IMR-90 (cell line): ENCODE results near the gene AUTS2. TPM values are rescaled to one million over a fixed set of nuclear protein-coding genes. Genes with fewer than 3 reads are reported as not detected.

Experiments used
- ATAC-seq: fragments of 200-7000 bp; cut with Tn5 transposase; 2 replicates; pipeline ENCODE4 v1.9.1; 2020; ENCODE audit warnings: low read depth, mild to moderate bottlenecking, moderate library complexity
- BruUV-seq: library from RNA; stranded (reverse); fragments of 400-500 nt; replicated peaks from 2 replicates; lab custom pipeline; 2021; lab: Mats Ljungman, UMichigan
- CTCF ChIA-PET: fragments of 300-600 bp; formaldehyde crosslinking; extraction: SDS; loops from one replicate; lab custom pipeline; 2021; ENCODE audit warnings: antibody characterized with exemption; lab: Yijun Ruan, JAX
- POLR2A ChIA-PET: fragments of 300-600 bp; sonication (Branson Sonifier 250); formaldehyde crosslinking; loops from one replicate; lab custom pipeline; 2022; ENCODE audit warnings: antibody characterized with exemption; ENCODE audit not compliant: unreplicated experiment; lab: Charles Lee
- DNase-seq: peaks from one replicate; pipeline ENCODE4 v3.0.0; 2013
- H2AFZ ChIP-seq: replicated peaks from 2 replicates; pipeline ENCODE3; 2013; ENCODE audit warnings: low read length, mild to moderate bottlenecking; ENCODE audit not compliant: poor library complexity
- H2AK5ac ChIP-seq: 2 replicates; pipeline ENCODE4 v1.6.1; 2013; ENCODE audit warnings: low read depth, low read length, inconsistent platforms
- H2AK9ac ChIP-seq: replicated peaks from 2 replicates; pipeline ENCODE3; 2013; ENCODE audit warnings: mild to moderate bottlenecking, low read depth, low read length, moderate library complexity; ENCODE audit not compliant: poor library complexity
- H2BK120ac ChIP-seq: 2 replicates; pipeline ENCODE4 v1.6.1; 2013; ENCODE audit warnings: low read depth, low read length, inconsistent platforms
- H2BK15ac ChIP-seq: 3 replicates; pipeline ENCODE4 v1.6.1; 2013; ENCODE audit warnings: low read depth, low read length, inconsistent platforms
- H2BK20ac ChIP-seq: 2 replicates; pipeline ENCODE4 v1.6.1; 2013; ENCODE audit warnings: low read depth, mild to moderate bottlenecking, inconsistent platforms, low read length, moderate library complexity
- H2BK5ac ChIP-seq: 2 replicates; pipeline ENCODE4 v1.6.1; 2013; ENCODE audit warnings: mild to moderate bottlenecking, low read depth, low read length, inconsistent platforms; ENCODE audit not compliant: poor library complexity, severe bottlenecking
- H3K14ac ChIP-seq: replicated peaks from 2 replicates; pipeline ENCODE4 v1.6.1; 2013; ENCODE audit warnings: low read depth, low read length, inconsistent platforms
- H3K18ac ChIP-seq: 2 replicates; pipeline ENCODE4 v1.6.1; 2013; ENCODE audit warnings: low read depth, low read length, control low read depth
- H3K23ac ChIP-seq: 2 replicates; pipeline ENCODE4 v1.6.1; 2013; ENCODE audit warnings: low read depth, low read length, inconsistent platforms
- H3K27ac ChIP-seq: 2 replicates; pipeline ENCODE4 v1.5.1; 2013; ENCODE audit warnings: mild to moderate bottlenecking, control low read depth, low read length; ENCODE audit not compliant: insufficient read depth
- H3K27me3 ChIP-seq: 2 replicates; pipeline ENCODE4 v1.6.1; 2013; ENCODE audit warnings: low read length; ENCODE audit not compliant: control insufficient read depth, insufficient read depth
- H3K36me3 ChIP-seq: 2 replicates; pipeline ENCODE4 v1.6.1; 2013; ENCODE audit warnings: low read length, mixed read lengths; ENCODE audit not compliant: control insufficient read depth, insufficient read depth
- H3K4ac ChIP-seq: 2 replicates; pipeline ENCODE4 v1.6.1; 2013; ENCODE audit warnings: low read depth, low read length, inconsistent platforms
- H3K4me1 ChIP-seq: 2 replicates; pipeline ENCODE4 v1.6.1; 2013; ENCODE audit warnings: low read length, mixed read lengths; ENCODE audit not compliant: control insufficient read depth, insufficient read depth
- H3K4me2 ChIP-seq: 2 replicates; pipeline ENCODE4 v1.6.1; 2013; ENCODE audit warnings: low read depth, mild to moderate bottlenecking, control low read depth, low read length, moderate library complexity
- H3K4me3 ChIP-seq: 2 replicates; pipeline ENCODE4 v1.5.1; 2013; ENCODE audit warnings: low read depth, mild to moderate bottlenecking, control low read depth, low read length, moderate library complexity; ENCODE audit not compliant: insufficient read depth
- H3K56ac ChIP-seq: 2 replicates; pipeline ENCODE4 v1.6.1; 2013; ENCODE audit warnings: low read length, inconsistent platforms; ENCODE audit not compliant: insufficient read depth; ENCODE audit errors: extremely low read depth
- H3K79me1 ChIP-seq, 2 experiments: 2 replicates each; pipeline ENCODE4 v1.6.1; 2013; ENCODE audit warnings: low read length in 2 of 2, inconsistent platforms in 1 of 2, low read depth in 1 of 2
- H3K9ac ChIP-seq: 2 replicates; pipeline ENCODE4 v1.6.1; 2013; ENCODE audit warnings: low read depth, low read length, control low read depth
- H3K9me1 ChIP-seq: 2 replicates; pipeline ENCODE4 v1.6.1; 2013; ENCODE audit warnings: low read length, inconsistent platforms; ENCODE audit not compliant: insufficient read depth
- H3K9me3 ChIP-seq: 2 replicates; pipeline ENCODE4 v1.6.1; 2013; ENCODE audit warnings: low read length; ENCODE audit not compliant: control insufficient read depth, insufficient read depth
- H4K20me1 ChIP-seq: 2 replicates; pipeline ENCODE4 v1.6.1; 2013; ENCODE audit warnings: low read length, inconsistent platforms; ENCODE audit not compliant: insufficient read depth
- H4K5ac ChIP-seq: 2 replicates; pipeline ENCODE4 v1.6.1; 2013; ENCODE audit warnings: mild to moderate bottlenecking, low read depth, low read length, control low read depth
- H4K8ac ChIP-seq, 2 experiments: 2 replicates each; pipeline ENCODE4 v1.6.1; 2013; ENCODE audit warnings: low read depth in 2 of 2, low read length in 2 of 2, control low read depth in 1 of 2, inconsistent platforms in 1 of 2
- H4K91ac ChIP-seq: 2 replicates; pipeline ENCODE4 v1.6.1; 2013; ENCODE audit warnings: low read depth, low read length, inconsistent platforms; ENCODE audit not compliant: insufficient read depth
- BHLHE40 ChIP-seq: fragments of 150-350 bp; IDR thresholded peaks from 2 replicates; pipeline ENCODE4 v1.6.1; 2016; ENCODE audit warnings: mild to moderate bottlenecking, low read depth, low read length
- CEBPB ChIP-seq: IDR thresholded peaks from 2 replicates; pipeline ENCODE4 v1.6.1; 2012; ENCODE audit warnings: low read depth, low read length, improper control_type of control experiment
- CHD1 ChIP-seq: IDR thresholded peaks from 2 replicates; pipeline ENCODE4 v1.6.1; 2012; ENCODE audit warnings: low read depth, low read length, improper control_type of control experiment
- CTCF ChIP-seq: conservative IDR thresholded peaks from 2 replicates; pipeline ENCODE4 v1.5.1; 2012; ENCODE audit warnings: mild to moderate bottlenecking, low read depth, low read length, improper control_type of control experiment
- FOS ChIP-seq: fragments of 150-350 bp; IDR thresholded peaks from 2 replicates; pipeline ENCODE4 v1.6.1; 2016; ENCODE audit warnings: low read depth, low read length
- MAFK ChIP-seq: IDR thresholded peaks from 2 replicates; pipeline ENCODE4 v1.6.1; 2012; ENCODE audit warnings: low read depth, low read length, improper control_type of control experiment
- MAZ ChIP-seq: IDR thresholded peaks from 2 replicates; pipeline ENCODE4 v1.6.1; 2012; ENCODE audit warnings: low read depth, mild to moderate bottlenecking, low read length, improper control_type of control experiment, moderate library complexity, borderline replicate concordance
- MXI1 ChIP-seq: IDR thresholded peaks from 2 replicates; pipeline ENCODE4 v1.6.1; 2012; ENCODE audit warnings: low read depth, mild to moderate bottlenecking, low read length, moderate library complexity, borderline replicate concordance
- NFE2L2 ChIP-seq: fragments of 150-350 bp; IDR thresholded peaks from 2 replicates; pipeline ENCODE4 v1.6.1; 2016; ENCODE audit warnings: low read depth, mild to moderate bottlenecking, low read length
- POLR2A ChIP-seq: IDR thresholded peaks from 2 replicates; pipeline ENCODE4 v1.6.1; 2012; ENCODE audit warnings: mild to moderate bottlenecking, low read depth, low read length
- RAD21 ChIP-seq: IDR thresholded peaks from 2 replicates; pipeline ENCODE4 v1.6.1; 2012; ENCODE audit warnings: low read length, improper control_type of control experiment
- RCOR1 ChIP-seq: IDR thresholded peaks from 2 replicates; pipeline ENCODE4 v1.6.1; 2012; ENCODE audit warnings: mild to moderate bottlenecking, low read length, improper control_type of control experiment; ENCODE audit not compliant: insufficient replicate concordance
- RFX5 ChIP-seq: IDR thresholded peaks from 2 replicates; pipeline ENCODE4 v1.8.0; 2012; ENCODE audit warnings: low read depth, mild to moderate bottlenecking, low read length, moderate library complexity
- SMC3 ChIP-seq: fragments of 150-350 bp; IDR thresholded peaks from 2 replicates; pipeline ENCODE4 v1.6.1; 2016; ENCODE audit warnings: low read depth, mild to moderate bottlenecking, antibody characterized with exemption, low read length, moderate library complexity
- WGBS, 2 experiments: methylation state at CpG; one replicate each; pipeline versions ENCODE4 v1.1.5 to v1.1.7; 2013; ENCODE audit warnings: missing lambda C conversion rate in 2 of 2; ENCODE audit not compliant: insufficient read length in 1 of 2; ENCODE audit errors: extremely low coverage in 2 of 2; 5-methylcytosine and 5-hydroxymethylcytosine counted together
- dilution Hi-C: fragments of 300-500 bp; cut with HindIII; formaldehyde crosslinking; loops from one replicate; pipeline ENCODE4 v1.14.3; 2018; ENCODE audit warnings: low sequenced_read_pairs; ENCODE audit not compliant: unreplicated experiment
- in situ Hi-C: fragments of 300-500 bp; cut with MboI; formaldehyde crosslinking; loops from 3 replicates; pipeline ENCODE4 v1.14.3; 2019; ENCODE audit warnings: low sequenced_read_pairs, inconsistent platforms, mixed read lengths
- intact Hi-C: fragments of 100-400 bp; cut with micrococcal nuclease; formaldehyde crosslinking; loops from 2 replicates; pipeline ENCODE4 v1.10.0; 2022
- polyA plus RNA-seq, 3 experiments: library from polyadenylated mRNA; depleted of rRNA; stranded (reverse); fragments of >200 nt; gene quantifications; 2 replicates each; pipeline ENCODE4 v1.2.3, GENCODE V29; 2012; ENCODE audit warnings: low replicate concordance in 1 of 3
- total RNA-seq: library from RNA; depleted of rRNA; stranded (reverse); fragments of >200 nt; gene quantifications from 2 replicates; pipeline ENCODE4 v1.2.3, GENCODE V29; 2012
- TF ChIP-seq, protein P1 (sequence below): fragments of 150-350 bp; IDR thresholded peaks from 2 replicates; pipeline ENCODE4 v1.6.1; 2016; ENCODE audit warnings: low read depth, mild to moderate bottlenecking, low read length, moderate library complexity, borderline replicate concordance
- TF ChIP-seq, protein P2 (sequence below): fragments of 150-350 bp; IDR thresholded peaks from 2 replicates; pipeline ENCODE4 v1.6.1; 2017; ENCODE audit warnings: mild to moderate bottlenecking, antibody characterized with exemption, low read length, low read depth

Gene AUTS2
- total and polyA plus RNA-seq, 2 of the 4 experiments (the other 2 are of a cell fraction): 0.90 to 3.0 TPM

DNA sequence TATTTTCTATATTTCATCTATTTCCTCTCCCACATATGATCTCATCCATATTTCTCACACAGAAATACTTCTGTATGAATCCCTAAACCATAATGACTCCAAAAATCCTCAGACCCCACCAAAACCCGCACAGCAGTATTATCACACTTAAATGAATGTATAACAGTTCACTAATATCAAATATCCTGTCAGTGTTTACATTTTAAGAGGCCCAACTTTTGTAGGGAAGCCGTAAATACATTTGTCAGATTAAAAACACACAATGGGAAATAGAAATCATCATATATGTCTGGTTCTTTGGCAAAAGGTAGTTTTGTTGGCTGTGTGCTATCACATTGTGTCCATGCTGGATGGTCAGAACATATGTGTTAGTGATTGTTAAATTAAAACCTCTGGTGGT, 4.2 kb downstream of the AUTS2 start:
- Histone ChIP-seq H3K27me3 (peaks cover 17% of the 10 kb centered on the region), H4K5ac (no peak overlapping the region), H2AK5ac (no peak overlapping the region), H3K56ac (no peak overlapping the region), H3K36me3 (no peaks in the 10 kb centered on the region), H2BK15ac (no peak overlapping the region), H4K8ac (no peak overlapping the region), H2BK20ac (no peak overlapping the region), H3K79me1 (no peaks in the 10 kb centered on the region), H2AK9ac (no peak overlapping the region), H3K4ac (no peak overlapping the region), H3K18ac (no peak overlapping the region), H2AFZ (no peak overlapping the region), H3K27ac (no peak overlapping the region), H2BK5ac (no peak overlapping the region), H2BK120ac (no peak overlapping the region), H3K4me2 (no peak overlapping the region), H3K9me1 (no peaks in the 10 kb centered on the region), H3K23ac (no peak overlapping the region), H3K4me3 (no peak overlapping the region), H4K20me1 (no peaks in the 10 kb centered on the region), H3K9ac (no peak overlapping the region), H3K9me3 (no peaks in the 10 kb centered on the region), H4K91ac (no peak overlapping the region), H3K4me1 (0 out of 2 replicates have a peak, but pooled peaks cover 2% of the 10 kb centered on the region), H3K14ac (no peak overlapping the region)
- ChIA-PET POLR2A (no interaction called here), CTCF (no interaction called here)
- no CpG with 5 or more reads among the region's 2 CpGs for WGBS, 2 experiments
- BruUV-seq: no TSS peak
- DNase-seq: no peak
- dilution Hi-C loops (no loop called here), intact Hi-C loops (no loop called here), in situ Hi-C loops (no loop called here)
- no peak for ATAC-seq
- TF ChIP-seq BHLHE40 (no peak), MAZ (no peak), CHD1 (no peak), NFE2L2 (no peak), CEBPB (no peak), SMC3 (no peak), MXI1 (no peak), FOS (no peak), MAFK (no peak), POLR2A (no peak), RAD21 (no peak), RFX5 (no peak), CTCF (no peak), RCOR1 (no peak)
- TF ChIP-seq, protein P1, sequence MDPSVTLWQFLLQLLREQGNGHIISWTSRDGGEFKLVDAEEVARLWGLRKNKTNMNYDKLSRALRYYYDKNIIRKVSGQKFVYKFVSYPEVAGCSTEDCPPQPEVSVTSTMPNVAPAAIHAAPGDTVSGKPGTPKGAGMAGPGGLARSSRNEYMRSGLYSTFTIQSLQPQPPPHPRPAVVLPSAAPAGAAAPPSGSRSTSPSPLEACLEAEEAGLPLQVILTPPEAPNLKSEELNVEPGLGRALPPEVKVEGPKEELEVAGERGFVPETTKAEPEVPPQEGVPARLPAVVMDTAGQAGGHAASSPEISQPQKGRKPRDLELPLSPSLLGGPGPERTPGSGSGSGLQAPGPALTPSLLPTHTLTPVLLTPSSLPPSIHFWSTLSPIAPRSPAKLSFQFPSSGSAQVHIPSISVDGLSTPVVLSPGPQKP: no peak
- TF ChIP-seq, protein P2, sequence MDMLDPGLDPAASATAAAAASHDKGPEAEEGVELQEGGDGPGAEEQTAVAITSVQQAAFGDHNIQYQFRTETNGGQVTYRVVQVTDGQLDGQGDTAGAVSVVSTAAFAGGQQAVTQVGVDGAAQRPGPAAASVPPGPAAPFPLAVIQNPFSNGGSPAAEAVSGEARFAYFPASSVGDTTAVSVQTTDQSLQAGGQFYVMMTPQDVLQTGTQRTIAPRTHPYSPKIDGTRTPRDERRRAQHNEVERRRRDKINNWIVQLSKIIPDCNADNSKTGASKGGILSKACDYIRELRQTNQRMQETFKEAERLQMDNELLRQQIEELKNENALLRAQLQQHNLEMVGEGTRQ: no peak
